ENCODE results near the gene SPAG6. TPM values are rescaled to one million over a fixed set of nuclear protein-coding genes. Genes with fewer than 3 reads are reported as not detected.

Gene SPAG6
- total and polyA plus RNA-seq, 2 experiments from 2014 or later = 0.21 TPM; not detected in 1

DNA sequence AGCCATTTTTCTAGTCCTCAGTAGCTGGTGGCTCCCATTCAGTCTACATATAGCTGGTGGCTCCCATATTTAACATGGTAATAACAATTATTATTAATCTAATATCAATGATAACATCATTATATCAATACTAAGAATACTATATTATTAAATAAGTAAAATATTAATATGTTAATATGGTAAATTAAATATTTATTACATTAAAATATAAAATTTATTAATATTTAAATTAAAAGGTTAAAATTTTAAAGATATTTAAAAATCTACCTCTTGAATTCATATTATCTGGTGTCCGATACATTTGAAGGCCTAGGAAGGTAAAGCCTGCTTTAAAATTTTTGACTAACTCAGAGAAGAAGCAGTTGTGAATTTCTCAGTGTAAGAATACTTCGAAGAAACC is 69.8 kb downstream of the SPAG6 start:
- Histone ChIP-seq H3K4me2 (no peak overlapping the region), H3K79me2 (replicated peaks; ENCODE audit: insufficient read depth) (no peaks in the 10 kb centered on the region), H2AFZ (no peak overlapping the region), H3K27ac (ENCODE audit: low read depth) (no peak overlapping the region), H3K4me1 (ENCODE audit: insufficient read depth) (no peaks in the 10 kb centered on the region), H3F3A (replicated peaks; ENCODE audit: low read depth) (no peaks in the 10 kb centered on the region), H3K36me3 (ENCODE audit: insufficient read depth) (no peaks in the 10 kb centered on the region), H3K9me2 (ENCODE audit: insufficient read depth) (no peaks in the 10 kb centered on the region), H4K20me1 (replicated peaks; ENCODE audit: insufficient read depth) (no peaks in the 10 kb centered on the region), H3K27me3 (ENCODE audit: insufficient read depth) (no peaks in the 10 kb centered on the region), H3K4me3 (no peak overlapping the region)
- Mint-ChIP-seq H3K27me3 (ENCODE audit: insufficient read depth, low read depth, poor library complexity) (peaks cover 2% of the 10 kb centered on the region), H3K9me3 (no peaks in the 10 kb centered on the region), H3K27ac (no peak overlapping the region), H3K4me1 (no peaks in the 10 kb centered on the region), H3K4me3 (no peak overlapping the region), H3K36me3 (ENCODE audit: low read depth) (no peaks in the 10 kb centered on the region)
- TF ChIP-seq, protein P1, sequence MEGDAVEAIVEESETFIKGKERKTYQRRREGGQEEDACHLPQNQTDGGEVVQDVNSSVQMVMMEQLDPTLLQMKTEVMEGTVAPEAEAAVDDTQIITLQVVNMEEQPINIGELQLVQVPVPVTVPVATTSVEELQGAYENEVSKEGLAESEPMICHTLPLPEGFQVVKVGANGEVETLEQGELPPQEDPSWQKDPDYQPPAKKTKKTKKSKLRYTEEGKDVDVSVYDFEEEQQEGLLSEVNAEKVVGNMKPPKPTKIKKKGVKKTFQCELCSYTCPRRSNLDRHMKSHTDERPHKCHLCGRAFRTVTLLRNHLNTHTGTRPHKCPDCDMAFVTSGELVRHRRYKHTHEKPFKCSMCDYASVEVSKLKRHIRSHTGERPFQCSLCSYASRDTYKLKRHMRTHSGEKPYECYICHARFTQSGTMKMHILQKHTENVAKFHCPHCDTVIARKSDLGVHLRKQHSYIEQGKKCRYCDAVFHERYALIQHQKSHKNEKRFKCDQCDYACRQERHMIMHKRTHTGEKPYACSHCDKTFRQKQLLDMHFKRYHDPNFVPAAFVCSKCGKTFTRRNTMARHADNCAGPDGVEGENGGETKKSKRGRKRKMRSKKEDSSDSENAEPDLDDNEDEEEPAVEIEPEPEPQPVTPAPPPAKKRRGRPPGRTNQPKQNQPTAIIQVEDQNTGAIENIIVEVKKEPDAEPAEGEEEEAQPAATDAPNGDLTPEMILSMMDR (conservative IDR thresholded peaks at IDR 0.05; ENCODE audit: low read depth in 2 of 2) = no peak
- TF ChIP-seq, protein P2, sequence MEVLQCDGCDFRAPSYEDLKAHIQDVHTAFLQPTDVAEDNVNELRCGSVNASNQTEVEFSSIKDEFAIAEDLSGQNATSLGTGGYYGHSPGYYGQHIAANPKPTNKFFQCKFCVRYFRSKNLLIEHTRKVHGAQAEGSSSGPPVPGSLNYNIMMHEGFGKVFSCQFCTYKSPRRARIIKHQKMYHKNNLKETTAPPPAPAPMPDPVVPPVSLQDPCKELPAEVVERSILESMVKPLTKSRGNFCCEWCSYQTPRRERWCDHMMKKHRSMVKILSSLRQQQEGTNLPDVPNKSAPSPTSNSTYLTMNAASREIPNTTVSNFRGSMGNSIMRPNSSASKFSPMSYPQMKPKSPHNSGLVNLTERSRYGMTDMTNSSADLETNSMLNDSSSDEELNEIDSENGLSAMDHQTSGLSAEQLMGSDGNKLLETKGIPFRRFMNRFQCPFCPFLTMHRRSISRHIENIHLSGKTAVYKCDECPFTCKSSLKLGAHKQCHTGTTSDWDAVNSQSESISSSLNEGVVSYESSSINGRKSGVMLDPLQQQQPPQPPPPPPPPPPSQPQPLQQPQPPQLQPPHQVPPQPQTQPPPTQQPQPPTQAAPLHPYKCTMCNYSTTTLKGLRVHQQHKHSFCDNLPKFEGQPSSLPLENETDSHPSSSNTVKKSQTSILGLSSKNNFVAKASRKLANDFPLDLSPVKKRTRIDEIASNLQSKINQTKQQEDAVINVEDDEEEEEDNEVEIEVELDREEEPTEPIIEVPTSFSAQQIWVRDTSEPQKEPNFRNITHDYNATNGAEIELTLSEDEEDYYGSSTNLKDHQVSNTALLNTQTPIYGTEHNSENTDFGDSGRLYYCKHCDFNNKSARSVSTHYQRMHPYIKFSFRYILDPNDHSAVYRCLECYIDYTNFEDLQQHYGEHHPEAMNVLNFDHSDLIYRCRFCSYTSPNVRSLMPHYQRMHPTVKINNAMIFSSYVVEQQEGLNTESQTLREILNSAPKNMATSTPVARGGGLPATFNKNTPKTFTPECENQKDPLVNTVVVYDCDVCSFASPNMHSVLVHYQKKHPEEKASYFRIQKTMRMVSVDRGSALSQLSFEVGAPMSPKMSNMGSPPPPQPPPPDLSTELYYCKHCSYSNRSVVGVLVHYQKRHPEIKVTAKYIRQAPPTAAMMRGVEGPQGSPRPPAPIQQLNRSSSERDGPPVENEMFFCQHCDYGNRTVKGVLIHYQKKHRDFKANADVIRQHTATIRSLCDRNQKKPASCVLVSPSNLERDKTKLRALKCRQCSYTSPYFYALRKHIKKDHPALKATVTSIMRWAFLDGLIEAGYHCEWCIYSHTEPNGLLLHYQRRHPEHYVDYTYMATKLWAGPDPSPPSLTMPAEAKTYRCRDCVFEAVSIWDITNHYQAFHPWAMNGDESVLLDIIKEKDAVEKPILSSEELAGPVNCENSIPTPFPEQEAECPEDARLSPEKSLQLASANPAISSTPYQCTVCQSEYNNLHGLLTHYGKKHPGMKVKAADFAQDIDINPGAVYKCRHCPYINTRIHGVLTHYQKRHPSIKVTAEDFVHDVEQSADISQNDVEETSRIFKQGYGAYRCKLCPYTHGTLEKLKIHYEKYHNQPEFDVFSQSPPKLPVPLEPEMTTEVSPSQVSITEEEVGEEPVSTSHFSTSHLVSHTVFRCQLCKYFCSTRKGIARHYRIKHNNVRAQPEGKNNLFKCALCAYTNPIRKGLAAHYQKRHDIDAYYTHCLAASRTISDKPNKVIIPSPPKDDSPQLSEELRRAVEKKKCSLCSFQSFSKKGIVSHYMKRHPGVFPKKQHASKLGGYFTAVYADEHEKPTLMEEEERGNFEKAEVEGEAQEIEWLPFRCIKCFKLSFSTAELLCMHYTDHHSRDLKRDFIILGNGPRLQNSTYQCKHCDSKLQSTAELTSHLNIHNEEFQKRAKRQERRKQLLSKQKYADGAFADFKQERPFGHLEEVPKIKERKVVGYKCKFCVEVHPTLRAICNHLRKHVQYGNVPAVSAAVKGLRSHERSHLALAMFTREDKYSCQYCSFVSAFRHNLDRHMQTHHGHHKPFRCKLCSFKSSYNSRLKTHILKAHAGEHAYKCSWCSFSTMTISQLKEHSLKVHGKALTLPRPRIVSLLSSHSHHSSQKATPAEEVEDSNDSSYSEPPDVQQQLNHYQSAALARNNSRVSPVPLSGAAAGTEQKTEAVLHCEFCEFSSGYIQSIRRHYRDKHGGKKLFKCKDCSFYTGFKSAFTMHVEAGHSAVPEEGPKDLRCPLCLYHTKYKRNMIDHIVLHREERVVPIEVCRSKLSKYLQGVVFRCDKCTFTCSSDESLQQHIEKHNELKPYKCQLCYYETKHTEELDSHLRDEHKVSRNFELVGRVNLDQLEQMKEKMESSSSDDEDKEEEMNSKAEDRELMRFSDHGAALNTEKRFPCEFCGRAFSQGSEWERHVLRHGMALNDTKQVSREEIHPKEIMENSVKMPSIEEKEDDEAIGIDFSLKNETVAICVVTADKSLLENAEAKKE (CRISPR knock-in tag; IDR thresholded peaks at IDR 0.05) = no peak
- TF ChIP-seq POLR2AphosphoS5 (IDR thresholded peaks at IDR 0.05; ENCODE audit: low read depth) (no peak), EZH2 (IDR thresholded peaks at IDR 0.05; ENCODE audit: low read depth, unreplicated experiment) (no peak), CREB1 (CRISPR knock-in tag; IDR thresholded peaks at IDR 0.05; ENCODE audit: low read depth) (no peak), EZH2phosphoT487 (IDR thresholded peaks at IDR 0.05; ENCODE audit: unreplicated experiment) (no peak), STAT1 (IDR thresholded peaks at IDR 0.05; ENCODE audit: unreplicated experiment) (no peak), NANOG (IDR thresholded peaks at IDR 0.05; ENCODE audit: borderline replicate concordance) (no peak), ZNF331 (CRISPR knock-in tag; IDR thresholded peaks at IDR 0.05; ENCODE audit: low read depth) (no peak), JUNB (IDR thresholded peaks at IDR 0.05; ENCODE audit: unreplicated experiment) (no peak), ZNF114 (CRISPR knock-in tag; IDR thresholded peaks at IDR 0.05) (no peak)
- TF ChIP-seq, protein P3, sequence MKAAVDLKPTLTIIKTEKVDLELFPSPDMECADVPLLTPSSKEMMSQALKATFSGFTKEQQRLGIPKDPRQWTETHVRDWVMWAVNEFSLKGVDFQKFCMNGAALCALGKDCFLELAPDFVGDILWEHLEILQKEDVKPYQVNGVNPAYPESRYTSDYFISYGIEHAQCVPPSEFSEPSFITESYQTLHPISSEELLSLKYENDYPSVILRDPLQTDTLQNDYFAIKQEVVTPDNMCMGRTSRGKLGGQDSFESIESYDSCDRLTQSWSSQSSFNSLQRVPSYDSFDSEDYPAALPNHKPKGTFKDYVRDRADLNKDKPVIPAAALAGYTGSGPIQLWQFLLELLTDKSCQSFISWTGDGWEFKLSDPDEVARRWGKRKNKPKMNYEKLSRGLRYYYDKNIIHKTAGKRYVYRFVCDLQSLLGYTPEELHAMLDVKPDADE (IDR thresholded peaks at IDR 0.05) = no peak
- TF ChIP-seq, protein P4, sequence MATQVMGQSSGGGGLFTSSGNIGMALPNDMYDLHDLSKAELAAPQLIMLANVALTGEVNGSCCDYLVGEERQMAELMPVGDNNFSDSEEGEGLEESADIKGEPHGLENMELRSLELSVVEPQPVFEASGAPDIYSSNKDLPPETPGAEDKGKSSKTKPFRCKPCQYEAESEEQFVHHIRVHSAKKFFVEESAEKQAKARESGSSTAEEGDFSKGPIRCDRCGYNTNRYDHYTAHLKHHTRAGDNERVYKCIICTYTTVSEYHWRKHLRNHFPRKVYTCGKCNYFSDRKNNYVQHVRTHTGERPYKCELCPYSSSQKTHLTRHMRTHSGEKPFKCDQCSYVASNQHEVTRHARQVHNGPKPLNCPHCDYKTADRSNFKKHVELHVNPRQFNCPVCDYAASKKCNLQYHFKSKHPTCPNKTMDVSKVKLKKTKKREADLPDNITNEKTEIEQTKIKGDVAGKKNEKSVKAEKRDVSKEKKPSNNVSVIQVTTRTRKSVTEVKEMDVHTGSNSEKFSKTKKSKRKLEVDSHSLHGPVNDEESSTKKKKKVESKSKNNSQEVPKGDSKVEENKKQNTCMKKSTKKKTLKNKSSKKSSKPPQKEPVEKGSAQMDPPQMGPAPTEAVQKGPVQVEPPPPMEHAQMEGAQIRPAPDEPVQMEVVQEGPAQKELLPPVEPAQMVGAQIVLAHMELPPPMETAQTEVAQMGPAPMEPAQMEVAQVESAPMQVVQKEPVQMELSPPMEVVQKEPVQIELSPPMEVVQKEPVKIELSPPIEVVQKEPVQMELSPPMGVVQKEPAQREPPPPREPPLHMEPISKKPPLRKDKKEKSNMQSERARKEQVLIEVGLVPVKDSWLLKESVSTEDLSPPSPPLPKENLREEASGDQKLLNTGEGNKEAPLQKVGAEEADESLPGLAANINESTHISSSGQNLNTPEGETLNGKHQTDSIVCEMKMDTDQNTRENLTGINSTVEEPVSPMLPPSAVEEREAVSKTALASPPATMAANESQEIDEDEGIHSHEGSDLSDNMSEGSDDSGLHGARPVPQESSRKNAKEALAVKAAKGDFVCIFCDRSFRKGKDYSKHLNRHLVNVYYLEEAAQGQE (IDR thresholded peaks at IDR 0.05; ENCODE audit: unreplicated experiment) = no peak
- no peak for ATAC-seq
- DNase-seq (ENCODE audit: low spot score) = no peak
